Amniotic epithelial cell (primary cell): ENCODE measurements around the gene OR2T10.
"Not testable (repeated sequence)": the region's sequence is repeated elsewhere in the genome, so short reads cannot be mapped to it uniquely, and the experiment has no call there.

Experiments
- DNase-seq: peaks from one replicate; pipeline ENCODE4 v3.0.0-alpha.2; 2010; ENCODE audit warnings: low read depth

OR2T10 gene

DNA sequence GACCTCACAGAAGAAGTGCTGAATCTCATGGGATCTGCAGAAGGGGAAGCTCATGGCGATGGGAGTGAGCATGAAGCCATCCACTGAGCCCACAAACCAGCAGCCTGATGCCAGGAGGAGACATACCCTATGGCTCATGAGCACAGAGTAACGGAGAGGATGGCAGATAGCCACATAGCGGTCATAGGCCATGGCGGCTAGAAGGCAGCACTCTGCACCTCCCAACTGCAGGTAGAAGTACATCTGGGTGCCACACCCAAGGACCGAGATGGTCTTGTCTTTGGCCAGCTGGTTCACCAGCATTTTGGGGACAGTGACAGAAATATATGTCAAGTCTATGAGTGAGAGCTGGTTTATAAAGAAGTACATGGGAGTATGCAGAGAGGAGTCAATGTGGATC is 4.3 kb downstream of the OR2T10 start:
- no peak for DNase-seq

GRCh38 chr1:248592655-248593054 is 4.8 kb downstream of the OR2T10 start:
- DNase-seq = no peak

DNA sequence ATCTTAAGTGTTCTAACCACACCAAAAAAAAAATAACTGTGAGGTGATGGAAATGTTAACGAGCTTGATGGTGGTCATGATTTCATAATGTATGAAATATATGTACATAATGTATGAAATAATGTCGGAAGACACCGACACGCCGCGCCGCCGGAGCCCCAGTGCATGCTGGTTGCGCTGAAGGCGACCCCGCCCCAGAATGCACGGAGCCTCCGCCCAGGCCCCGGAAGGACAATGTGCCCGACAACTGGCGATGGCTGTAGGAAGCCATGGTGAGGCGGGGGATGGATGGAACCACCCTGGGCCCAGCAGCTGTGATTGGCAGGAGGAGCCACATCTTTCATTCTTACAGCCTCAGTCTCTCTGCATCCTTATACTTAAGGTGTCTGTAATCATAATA is 7.4 kb downstream of the OR2T10 start:
- DNase-seq = no peak

GRCh38 chr1:248589334-248589733 is 8.2 kb downstream of the OR2T10 start:
- no peak for DNase-seq

GRCh38 chr1:248585266-248585665 is 12.2 kb downstream of the OR2T10 start:
- DNase-seq = no peak

GRCh38 chr1:248576260-248576980 is 21.1 kb downstream of the OR2T10 start:
- DNase-seq = no peak

DNA sequence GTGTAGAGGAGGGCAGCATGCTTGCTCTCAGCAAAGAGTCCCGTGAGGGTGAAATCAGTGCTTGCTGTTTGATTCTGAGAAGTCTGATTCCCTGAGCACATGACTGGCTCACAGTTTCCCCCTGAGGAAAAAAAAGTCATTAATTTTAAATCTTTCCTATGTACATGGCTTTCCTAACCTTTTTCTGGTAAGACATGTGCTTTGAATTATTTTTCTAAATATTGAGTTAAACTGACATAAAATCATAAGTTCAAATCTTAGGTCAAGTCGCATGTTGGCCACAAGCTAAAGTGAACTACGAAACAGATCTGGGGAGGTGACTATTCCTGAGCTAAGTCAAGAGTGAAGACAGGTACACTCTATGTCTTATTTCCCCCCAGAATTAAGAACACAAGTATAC is 22.8 kb downstream of the OR2T10 start, which contains the start of gene OR2T34:
OR2T34 (minus strand) TSS at position 101 of the 400 bp plus-strand sequence; CDS start at position 101, 0 bp downstream.
- DNase-seq = not testable (repeated sequence)

DNA sequence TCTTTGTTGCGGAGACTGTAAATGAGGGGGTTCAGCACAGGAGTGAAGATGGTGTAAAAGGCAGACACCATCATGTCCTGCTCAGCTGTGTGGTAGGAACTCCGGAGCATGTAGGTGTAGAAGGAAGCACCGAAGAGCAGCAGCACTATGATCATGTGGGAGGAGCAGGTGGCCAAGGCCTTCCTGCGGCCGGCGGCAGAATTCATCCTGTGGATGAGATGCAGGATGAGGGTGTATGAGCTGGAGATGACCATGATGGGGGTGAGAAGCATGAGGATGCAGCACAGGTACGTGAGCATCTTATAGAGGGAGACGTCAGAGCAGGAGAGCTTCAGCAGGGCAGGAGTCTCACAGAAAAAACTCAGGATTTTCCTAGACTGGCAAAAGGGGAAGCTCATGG is 23.6 kb downstream of the OR2T10 start:
- not testable (repeated sequence) for DNase-seq

- not testable (repeated sequence) for DNase-seq
Observed at GRCh38 chr1:248572049-248572448, 25.5 kb downstream of the OR2T10 start.

DNA sequence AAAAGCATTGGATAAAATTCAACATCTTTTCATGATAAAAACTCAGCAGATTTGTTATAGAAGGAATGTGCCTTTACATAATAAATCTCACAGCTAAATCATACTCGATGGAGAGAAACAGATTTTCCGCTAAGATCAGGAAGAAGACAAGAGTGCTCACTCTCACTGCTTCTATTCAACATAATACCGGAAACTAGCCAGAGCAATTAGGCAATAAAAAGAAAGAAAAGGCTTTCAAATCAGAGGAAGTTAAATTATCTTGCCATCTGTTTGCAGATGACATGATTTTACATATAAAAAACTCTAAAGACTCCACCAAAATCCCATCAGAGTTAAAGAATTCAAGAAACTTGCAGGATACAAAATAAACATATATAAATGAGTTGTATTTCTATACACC is 26.7 kb downstream of the OR2T10 start:
- not testable (repeated sequence) for DNase-seq

DNA sequence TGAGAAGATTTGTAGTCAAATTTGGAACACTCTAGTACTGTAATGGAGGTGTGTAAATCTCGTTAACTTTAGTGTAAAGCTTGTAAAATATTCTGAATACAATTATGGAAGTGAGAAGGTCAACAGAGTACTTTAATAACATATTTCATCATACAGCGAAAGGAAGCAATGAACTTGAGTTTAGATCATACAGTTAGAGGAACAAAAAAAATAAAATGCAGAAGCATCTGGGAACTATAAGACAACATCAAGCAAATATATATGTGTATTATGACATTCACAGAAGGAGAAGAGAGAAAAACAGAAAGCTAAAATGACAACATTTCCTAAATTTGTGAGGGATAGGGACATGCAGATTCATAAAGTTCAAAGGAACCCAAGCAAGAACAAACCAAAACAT is 28.5 kb downstream of the OR2T10 start:
- DNase-seq = not testable (repeated sequence)

- not testable (repeated sequence) for DNase-seq
Observed at GRCh38 chr1:248565530-248566373, 31.7 kb downstream of the OR2T10 start.

DNA sequence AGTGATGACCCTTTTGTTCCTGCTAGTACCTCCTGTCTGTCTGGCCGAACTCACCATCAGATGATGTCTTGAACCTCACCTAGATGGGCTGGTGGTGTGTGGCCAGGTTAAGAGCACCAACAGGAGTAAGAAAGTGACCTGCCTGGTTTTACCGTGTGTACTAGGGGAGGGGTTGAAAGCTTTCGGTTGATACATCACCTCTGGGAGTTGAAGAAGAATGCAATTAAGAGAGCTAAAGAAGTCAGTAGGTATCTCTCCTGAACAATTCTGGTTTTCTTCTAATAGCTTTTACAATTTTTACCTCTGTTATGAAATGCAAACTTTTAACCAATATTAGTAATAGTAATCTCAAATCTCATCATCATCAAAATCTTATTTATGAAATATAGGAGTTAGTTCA is 34.8 kb downstream of the OR2T10 start, which contains the start of gene OR2T29:
OR2T29 (minus strand) TSS at position 101 of the 400 bp plus-strand sequence. CDS start 3,281 bp downstream, outside the sequence.
- DNase-seq = not testable (repeated sequence)

DNA sequence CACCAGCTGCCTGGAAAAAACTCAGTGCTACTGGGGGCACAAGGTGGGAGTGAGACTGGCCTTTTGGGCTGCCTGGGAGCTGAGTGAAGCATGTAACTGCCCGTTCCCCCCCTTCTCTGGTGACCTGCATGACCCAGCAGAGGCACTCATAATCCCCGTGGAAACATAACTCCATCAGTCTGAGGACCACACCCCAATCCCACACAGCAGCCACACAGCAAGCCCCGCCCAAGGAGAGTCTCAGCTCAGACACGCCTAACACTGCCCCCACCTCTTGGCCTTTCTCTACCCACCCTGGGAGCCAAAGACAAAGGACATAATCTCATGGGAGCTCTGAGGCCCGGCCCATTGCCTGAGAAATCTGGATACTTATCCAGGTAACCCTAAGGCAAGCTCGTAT is 46.5 kb downstream of the OR2T10 start:
- not testable (repeated sequence) for DNase-seq

- not testable (repeated sequence) for DNase-seq
Observed at GRCh38 chr1:248547383-248547782, 50.1 kb downstream of the OR2T10 start.
